ENCODE data around the gene CENPK. TPM values are rescaled to one million over a fixed set of nuclear protein-coding genes. Genes with fewer than 3 reads are reported as not detected.

Gene CENPK
- total and polyA plus RNA-seq, 9 of the 15 experiments (the other 6 are each of a cell fraction or from before 2014, with no cell fraction given) = 30.8 to 134 (median 69.0) TPM

GRCh38 chr5:65482736-65483545 is 80.0 kb downstream of the CENPK start (continued):
- TF ChIP-seq RREB1 (CRISPR knock-in tag; IDR thresholded peaks at IDR 0.05) (no peak), ZNF124 (CRISPR knock-in tag; IDR thresholded peaks at IDR 0.05) (no peak), E2F8 (IDR thresholded peaks at IDR 0.05; ENCODE audit: low read depth, partially characterized antibody) (no peak), KDM5B (IDR thresholded peaks at IDR 0.05; ENCODE audit: insufficient replicate concordance, low read depth, low read length) (peak; percentile 24), GABPB2 (CRISPR knock-in tag; conservative IDR thresholded peaks at IDR 0.05) (no peak), REST (IDR thresholded peaks at IDR 0.05; ENCODE audit: borderline replicate concordance) (no peak; the same call in 1 of the 2 replicates), REST (CRISPR knock-in tag; IDR thresholded peaks at IDR 0.05; ENCODE audit: low read depth) (no peak), SMARCC2 (IDR thresholded peaks at IDR 0.05; ENCODE audit: low read depth) (0 out of 2 replicates have a peak, but pooled peaks have one; percentile 15), THRAP3 (IDR thresholded peaks at IDR 0.05; ENCODE audit: borderline replicate concordance) (no peak)

Measured in K562 (cell line).